T-helper 1 cell (primary cell): ENCODE results near the gene RIC1.
"Not testable (repeated sequence)": the region's sequence is repeated elsewhere in the genome, so short reads cannot be mapped to it uniquely, and the experiment has no call there.

Source experiments
- DNase-seq, 5 donors: peaks; one replicate each; pipeline ENCODE4 v3.0.0-alpha.2; 2012 to 2020

RIC1 gene

GRCh38 chr9:5670079-5670478 is 41.2 kb downstream of the RIC1 start:
- no peak for DNase-seq

- DNase-seq = peak in 2 of 5 donors; percentile 21 to 23
Measured at GRCh38 chr9:5671711-5672353, 42.9 kb downstream of the RIC1 start.

- not testable (repeated sequence) for DNase-seq
Measured at GRCh38 chr9:5675046-5675445, 46.1 kb downstream of the RIC1 start.

- DNase-seq = not testable (repeated sequence)
Measured at GRCh38 chr9:5683591-5683990, 54.7 kb downstream of the RIC1 start.

GRCh38 chr9:5684101-5684500 is 55.2 kb downstream of the RIC1 start:
- no peak for DNase-seq

- DNase-seq = no peak
Measured at GRCh38 chr9:5688109-5688508, 59.2 kb downstream of the RIC1 start.

GRCh38 chr9:5690278-5690677 is 61.4 kb downstream of the RIC1 start:
- DNase-seq = no peak

- DNase-seq = no peak
Measured at GRCh38 chr9:5695860-5696259, 67.0 kb downstream of the RIC1 start.

GRCh38 chr9:5696884-5697283 is 68.0 kb downstream of the RIC1 start:
- no peak for DNase-seq

- DNase-seq = no peak
Measured at GRCh38 chr9:5698004-5698403, 69.1 kb downstream of the RIC1 start.

- no peak for DNase-seq
Measured at GRCh38 chr9:5698810-5699556, 70.1 kb downstream of the RIC1 start.

- DNase-seq = no peak
Measured at GRCh38 chr9:5708414-5708813, 79.5 kb downstream of the RIC1 start.

GRCh38 chr9:5712651-5713390 is 83.9 kb downstream of the RIC1 start:
- DNase-seq = no peak

- no peak for DNase-seq
Measured at GRCh38 chr9:5714501-5715401, 85.8 kb downstream of the RIC1 start.

GRCh38 chr9:5715548-5716127 is 86.7 kb downstream of the RIC1 start:
- DNase-seq = no peak

- DNase-seq = not testable (repeated sequence)
Measured at GRCh38 chr9:5717434-5717833, 88.5 kb downstream of the RIC1 start.

- no peak for DNase-seq
Measured at GRCh38 chr9:5718296-5719032, 89.6 kb downstream of the RIC1 start.

- DNase-seq = no peak
Measured at GRCh38 chr9:5719100-5719926, 90.4 kb downstream of the RIC1 start.

GRCh38 chr9:5720151-5720550 is 91.2 kb downstream of the RIC1 start:
- no peak for DNase-seq

GRCh38 chr9:5721279-5722087 is 92.6 kb downstream of the RIC1 start:
- no peak for DNase-seq
